B cell (primary cell): Measurements from ENCODE around the gene PCDH19.

ENCODE experiments used
- EZH2 ChIP-seq: IDR thresholded peaks from 2 replicates; pipeline ENCODE4 v1.6.1; 2012; ENCODE audit warnings: borderline replicate concordance, low read depth, mild to moderate bottlenecking, moderate library complexity, low read length; ENCODE audit not compliant: insufficient read depth, poor library complexity, severe bottlenecking
- TF ChIP-seq, protein P1 (sequence below): fragments of 200-600 bp; IDR thresholded peaks from one replicate; pipeline ENCODE4 v1.8.0; 2022; ENCODE audit warnings: antibody characterized with exemption, mild to moderate bottlenecking

DNA sequence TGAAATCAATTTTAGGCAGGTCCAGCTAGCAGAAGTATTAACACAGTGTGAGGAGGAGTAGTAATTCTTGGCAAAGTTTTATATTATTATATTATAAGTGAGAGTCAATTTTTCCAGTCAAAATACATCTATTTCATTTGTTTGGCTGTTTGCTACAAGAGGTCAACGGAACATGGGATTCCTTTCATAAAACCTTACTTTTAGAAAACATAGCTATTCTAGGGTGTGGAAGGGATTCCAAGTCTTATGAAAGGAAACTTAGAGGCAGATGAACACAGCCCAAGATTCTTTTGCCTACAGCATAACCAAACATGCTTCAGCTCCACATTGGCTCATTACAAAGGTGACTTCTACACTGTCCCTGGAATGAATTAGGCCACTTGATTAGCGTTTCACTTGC is 29.9 kb upstream of the PCDH19 start:
- TF ChIP-seq, protein P1, sequence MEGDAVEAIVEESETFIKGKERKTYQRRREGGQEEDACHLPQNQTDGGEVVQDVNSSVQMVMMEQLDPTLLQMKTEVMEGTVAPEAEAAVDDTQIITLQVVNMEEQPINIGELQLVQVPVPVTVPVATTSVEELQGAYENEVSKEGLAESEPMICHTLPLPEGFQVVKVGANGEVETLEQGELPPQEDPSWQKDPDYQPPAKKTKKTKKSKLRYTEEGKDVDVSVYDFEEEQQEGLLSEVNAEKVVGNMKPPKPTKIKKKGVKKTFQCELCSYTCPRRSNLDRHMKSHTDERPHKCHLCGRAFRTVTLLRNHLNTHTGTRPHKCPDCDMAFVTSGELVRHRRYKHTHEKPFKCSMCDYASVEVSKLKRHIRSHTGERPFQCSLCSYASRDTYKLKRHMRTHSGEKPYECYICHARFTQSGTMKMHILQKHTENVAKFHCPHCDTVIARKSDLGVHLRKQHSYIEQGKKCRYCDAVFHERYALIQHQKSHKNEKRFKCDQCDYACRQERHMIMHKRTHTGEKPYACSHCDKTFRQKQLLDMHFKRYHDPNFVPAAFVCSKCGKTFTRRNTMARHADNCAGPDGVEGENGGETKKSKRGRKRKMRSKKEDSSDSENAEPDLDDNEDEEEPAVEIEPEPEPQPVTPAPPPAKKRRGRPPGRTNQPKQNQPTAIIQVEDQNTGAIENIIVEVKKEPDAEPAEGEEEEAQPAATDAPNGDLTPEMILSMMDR: no peak
- TF ChIP-seq EZH2: no peak
